Astrocyte (in vitro differentiated cells and primary cell): ENCODE results near the gene EIF2S2. TPM values are rescaled to one million over a fixed set of nuclear protein-coding genes. Genes with fewer than 3 reads are reported as not detected.

ENCODE experiments used
- DNase-seq: peaks from one replicate; pipeline ENCODE4 v3.0.0-alpha.2; 2010; ENCODE audit warnings: low read depth
- FAIRE-seq: peaks from 2 replicates; lab custom pipeline; 2011; peaks lifted over from hg19 to GRCh38; lab: Jason Lieb, UNC
- H2AFZ ChIP-seq: 2 replicates; pipeline ENCODE4 v1.6.0; 2012; ENCODE audit warnings: low read depth, low read length, inconsistent platforms
- H3K27ac ChIP-seq: 2 replicates; pipeline ENCODE4 v1.5.1; 2011; ENCODE audit warnings: low read depth, low read length, inconsistent platforms
- H3K27me3 ChIP-seq: 2 replicates; pipeline ENCODE4 v1.6.0; 2011; ENCODE audit warnings: low read length, inconsistent platforms; ENCODE audit not compliant: insufficient read depth
- H3K36me3 ChIP-seq: 2 replicates; pipeline ENCODE4 v1.5.1; 2011; ENCODE audit warnings: low read length, inconsistent platforms; ENCODE audit not compliant: insufficient read depth
- H3K4me1 ChIP-seq: 2 replicates; pipeline ENCODE4 v1.5.1; 2011; ENCODE audit warnings: low read length, inconsistent platforms; ENCODE audit not compliant: insufficient read depth
- H3K4me2 ChIP-seq: 2 replicates; pipeline ENCODE4 v1.6.0; 2012; ENCODE audit warnings: low read length, inconsistent platforms
- H3K4me3 ChIP-seq: 2 replicates; pipeline ENCODE4 v1.5.1; 2011; ENCODE audit warnings: low read depth, mild to moderate bottlenecking, low read length, inconsistent platforms; ENCODE audit not compliant: insufficient read depth
- H3K79me2 ChIP-seq: 2 replicates; pipeline ENCODE4 v1.6.0; 2012; ENCODE audit warnings: mild to moderate bottlenecking, low read length, inconsistent platforms; ENCODE audit not compliant: insufficient read depth
- H3K9ac ChIP-seq: 2 replicates; pipeline ENCODE4 v1.6.0; 2012; ENCODE audit warnings: mild to moderate bottlenecking, low read length, inconsistent platforms
- H3K9me3 ChIP-seq: 2 replicates; pipeline ENCODE4 v1.5.1; 2012; ENCODE audit warnings: low read depth, mild to moderate bottlenecking, low read length, inconsistent platforms; ENCODE audit not compliant: insufficient read depth
- H4K20me1 ChIP-seq: 2 replicates; pipeline ENCODE4 v1.6.0; 2012; ENCODE audit warnings: low read length, inconsistent platforms; ENCODE audit not compliant: insufficient read depth
- H3K27ac Mint-ChIP-seq: one replicate; pipeline ENCODE4 v1.8.0; 2021; ENCODE audit warnings: mild to moderate bottlenecking, mixed read lengths; ENCODE audit not compliant: unreplicated experiment
- H3K27me3 Mint-ChIP-seq: one replicate; pipeline ENCODE4 v1.8.0; 2021; ENCODE audit warnings: low read depth, mixed read lengths; ENCODE audit not compliant: unreplicated experiment
- H3K36me3 Mint-ChIP-seq: one replicate; pipeline ENCODE4 v1.8.0; 2021; ENCODE audit warnings: low read depth, mixed read lengths; ENCODE audit not compliant: unreplicated experiment
- H3K4me1 Mint-ChIP-seq: one replicate; pipeline ENCODE4 v1.8.0; 2021; ENCODE audit warnings: low read depth, mixed read lengths; ENCODE audit not compliant: unreplicated experiment
- H3K4me3 Mint-ChIP-seq: one replicate; pipeline ENCODE4 v1.8.0; 2021; ENCODE audit warnings: mild to moderate bottlenecking, moderate library complexity, mixed read lengths; ENCODE audit not compliant: unreplicated experiment
- H3K9me3 Mint-ChIP-seq: one replicate; pipeline ENCODE4 v1.8.0; 2021; ENCODE audit warnings: mild to moderate bottlenecking, mixed read lengths; ENCODE audit not compliant: unreplicated experiment
- EZH2 ChIP-seq: IDR thresholded peaks from 2 replicates; pipeline ENCODE4 v1.6.1; 2012; ENCODE audit warnings: mild to moderate bottlenecking, low read length, inconsistent platforms; ENCODE audit not compliant: insufficient read depth
- total RNA-seq: library from RNA; stranded (reverse); gene quantifications from 2 replicates; pipeline ENCODE4 v1.2.1, GENCODE V29; 2021
- TF ChIP-seq, protein P1 (sequence below): IDR thresholded peaks from 2 replicates; pipeline ENCODE4 v1.5.1; 2011; ENCODE audit warnings: low read depth, mild to moderate bottlenecking, inconsistent platforms, low read length, moderate library complexity; ENCODE audit not compliant: insufficient read depth

Gene EIF2S2
- total RNA-seq, 1 donor from 2014 or later: 122 TPM

GRCh38 chr20:34049897-34050695 lies 61.9 kb downstream of the EIF2S2 start:
- peaks cover 2% of the 10 kb centered on the region for H3K36me3 Mint-ChIP-seq
- no peak for TF ChIP-seq EZH2
- TF ChIP-seq, protein P1, sequence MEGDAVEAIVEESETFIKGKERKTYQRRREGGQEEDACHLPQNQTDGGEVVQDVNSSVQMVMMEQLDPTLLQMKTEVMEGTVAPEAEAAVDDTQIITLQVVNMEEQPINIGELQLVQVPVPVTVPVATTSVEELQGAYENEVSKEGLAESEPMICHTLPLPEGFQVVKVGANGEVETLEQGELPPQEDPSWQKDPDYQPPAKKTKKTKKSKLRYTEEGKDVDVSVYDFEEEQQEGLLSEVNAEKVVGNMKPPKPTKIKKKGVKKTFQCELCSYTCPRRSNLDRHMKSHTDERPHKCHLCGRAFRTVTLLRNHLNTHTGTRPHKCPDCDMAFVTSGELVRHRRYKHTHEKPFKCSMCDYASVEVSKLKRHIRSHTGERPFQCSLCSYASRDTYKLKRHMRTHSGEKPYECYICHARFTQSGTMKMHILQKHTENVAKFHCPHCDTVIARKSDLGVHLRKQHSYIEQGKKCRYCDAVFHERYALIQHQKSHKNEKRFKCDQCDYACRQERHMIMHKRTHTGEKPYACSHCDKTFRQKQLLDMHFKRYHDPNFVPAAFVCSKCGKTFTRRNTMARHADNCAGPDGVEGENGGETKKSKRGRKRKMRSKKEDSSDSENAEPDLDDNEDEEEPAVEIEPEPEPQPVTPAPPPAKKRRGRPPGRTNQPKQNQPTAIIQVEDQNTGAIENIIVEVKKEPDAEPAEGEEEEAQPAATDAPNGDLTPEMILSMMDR: no peak
- H3K4me1 ChIP-seq: no peaks in the 10 kb centered on the region
- H3K9me3 ChIP-seq: no peaks in the 10 kb centered on the region
- H3K4me3 Mint-ChIP-seq: no peak overlapping the region
- no peak overlapping the region for H2AFZ ChIP-seq
- DNase-seq: no peak
- no peak overlapping the region for H3K27ac Mint-ChIP-seq
- H4K20me1 ChIP-seq: peaks cover 96% of the 10 kb centered on the region
- H3K4me3 ChIP-seq: no peak overlapping the region
- H3K27ac ChIP-seq: no peak overlapping the region
- H3K27me3 ChIP-seq: no peaks in the 10 kb centered on the region
- no peak overlapping the region for H3K4me2 ChIP-seq
- no peaks in the 10 kb centered on the region for H3K36me3 ChIP-seq
- no peaks in the 10 kb centered on the region for H3K27me3 Mint-ChIP-seq
- H3K4me1 Mint-ChIP-seq: peaks cover 9% of the 10 kb centered on the region
- H3K9ac ChIP-seq: no peak overlapping the region
- peaks cover 91% of the 10 kb centered on the region for H3K79me2 ChIP-seq
- H3K9me3 Mint-ChIP-seq: no peaks in the 10 kb centered on the region
- FAIRE-seq: no peak

DNA sequence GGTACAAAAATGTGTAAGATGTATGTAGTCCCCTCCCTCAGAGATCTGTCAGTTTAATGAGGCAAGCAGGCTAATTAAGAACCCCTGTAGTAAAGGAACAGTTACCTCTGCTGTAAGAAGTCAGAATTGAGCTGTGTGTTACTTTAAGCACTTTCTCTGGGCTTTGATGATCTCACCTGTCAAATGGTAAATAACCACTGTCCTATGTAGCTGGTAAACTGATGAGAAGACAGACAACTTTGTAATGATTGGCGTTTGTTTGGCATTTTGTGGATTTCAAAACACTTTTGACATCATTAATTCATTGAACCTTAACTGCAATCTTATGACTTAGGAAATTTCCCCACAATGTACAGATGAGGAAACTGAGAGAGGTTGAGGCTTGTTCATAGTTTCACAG lies 62.7 kb downstream of the EIF2S2 start:
- Histone ChIP-seq H2AFZ (no peak overlapping the region), H3K79me2 (peaks cover 92% of the 10 kb centered on the region), H3K4me1 (no peaks in the 10 kb centered on the region), H3K4me3 (no peak overlapping the region), H4K20me1 (peaks cover 97% of the 10 kb centered on the region), H3K9me3 (no peaks in the 10 kb centered on the region), H3K9ac (no peak overlapping the region), H3K27ac (no peak overlapping the region), H3K36me3 (no peaks in the 10 kb centered on the region), H3K27me3 (no peaks in the 10 kb centered on the region), H3K4me2 (no peak overlapping the region)
- Mint-ChIP-seq H3K4me1 (peaks cover 10% of the 10 kb centered on the region), H3K27me3 (no peaks in the 10 kb centered on the region), H3K27ac (no peak overlapping the region), H3K4me3 (no peak overlapping the region), H3K36me3 (peaks cover 2% of the 10 kb centered on the region), H3K9me3 (no peaks in the 10 kb centered on the region)
- FAIRE-seq (no peak), DNase-seq (no peak)
- TF ChIP-seq EZH2: no peak
- TF ChIP-seq, protein P1: no peak

DNA sequence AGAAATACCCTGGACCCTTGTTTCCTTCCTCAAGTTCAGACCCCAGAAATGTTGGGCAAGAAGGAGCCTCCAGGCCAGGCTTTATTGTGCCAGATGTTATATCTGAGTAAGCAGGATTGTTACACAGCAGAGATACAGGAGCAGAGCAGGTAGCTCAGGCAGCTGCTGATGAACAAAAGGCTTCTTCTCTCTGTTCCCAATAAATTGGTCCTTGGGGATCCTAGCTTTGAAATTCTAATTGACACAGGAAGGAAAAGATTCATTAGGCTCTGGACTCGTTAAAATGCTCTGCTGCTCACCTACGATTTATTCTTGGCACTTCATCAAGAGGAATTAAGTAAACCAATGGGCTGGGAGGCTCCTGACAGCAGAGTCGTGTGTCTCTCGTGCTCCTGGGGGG lies 64.1 kb downstream of the EIF2S2 start:
- Histone ChIP-seq H4K20me1 (peaks cover 97% of the 10 kb centered on the region), H3K9ac (no peak overlapping the region), H3K9me3 (no peaks in the 10 kb centered on the region), H3K79me2 (peaks cover 93% of the 10 kb centered on the region), H3K27ac (no peak overlapping the region), H3K4me2 (no peak overlapping the region), H3K36me3 (no peaks in the 10 kb centered on the region), H2AFZ (no peak overlapping the region), H3K4me1 (no peaks in the 10 kb centered on the region), H3K27me3 (no peaks in the 10 kb centered on the region), H3K4me3 (no peak overlapping the region)
- Mint-ChIP-seq H3K27ac (no peak overlapping the region), H3K4me1 (peaks cover 10% of the 10 kb centered on the region), H3K9me3 (no peaks in the 10 kb centered on the region), H3K4me3 (no peak overlapping the region), H3K27me3 (no peaks in the 10 kb centered on the region), H3K36me3 (peaks cover 2% of the 10 kb centered on the region)
- TF ChIP-seq EZH2: no peak
- TF ChIP-seq, protein P1: no peak
- DNase-seq (no peak), FAIRE-seq (no peak)
